SK-N-MC (cell line): ENCODE measurements around the gene DPH5.

Experiments used
- DNase-seq: peaks from one replicate; pipeline ENCODE4 v3.0.0-alpha.2; 2011; ENCODE audit warnings: low read depth, low spot score
- H3K27ac ChIP-seq: fragments of 200-600 bp; sonication (generic); 2 replicates; pipeline ENCODE4 v1.5.1; 2016; ENCODE audit warnings: mixed run types
- H3K36me3 ChIP-seq: fragments of 200-600 bp; sonication (generic); 2 replicates; pipeline ENCODE4 v1.6.1; 2017; ENCODE audit warnings: antibody characterized with exemption, low read length, mixed read lengths; ENCODE audit not compliant: insufficient read depth
- H3K4me3 ChIP-seq: fragments of 200-600 bp; sonication (generic); 2 replicates; pipeline ENCODE4 v1.5.1; 2016
- H3K9ac ChIP-seq: fragments of 200-600 bp; sonication (generic); 2 replicates; pipeline ENCODE4 v1.8.0; 2017; ENCODE audit warnings: mixed run types, mixed read lengths; ENCODE audit not compliant: insufficient read length
- H3K9me3 ChIP-seq: fragments of 200-600 bp; sonication (generic); 2 replicates; pipeline ENCODE4 v1.6.1; 2017; ENCODE audit warnings: low read depth, mild to moderate bottlenecking, antibody characterized with exemption, low read length, moderate library complexity, mixed read lengths
- EZH2 ChIP-seq: fragments of 200-600 bp; sonication (generic); IDR thresholded peaks from one replicate; pipeline ENCODE4 v1.6.1; 2017; ENCODE audit warnings: antibody characterized with exemption
- FOXP2 ChIP-seq: optimal IDR thresholded peaks from 2 replicates; pipeline ENCODE3; 2011; ENCODE audit warnings: mild to moderate bottlenecking, moderate library complexity; ENCODE audit not compliant: insufficient read depth; ENCODE audit errors: extremely low read length, control extremely low read depth
- POLR2AphosphoS5 ChIP-seq: IDR thresholded peaks from 2 replicates; pipeline ENCODE4 v1.6.1; 2012; ENCODE audit warnings: mild to moderate bottlenecking, low read depth, low read length, borderline replicate concordance

The DPH5 gene

GRCh38 chr1:101060992-101061391 is 35.4 kb upstream of the DPH5 start:
- DNase-seq = no peak
- H3K9ac ChIP-seq = no peak overlapping the region
- no peak overlapping the region for H3K4me3 ChIP-seq
- H3K36me3 ChIP-seq = peaks cover 6% of the 10 kb centered on the region; the same call in 1 of the 2 replicates
- TF ChIP-seq FOXP2 (no peak), EZH2 (no peak), POLR2AphosphoS5 (no peak)
- no peaks in the 10 kb centered on the region for H3K9me3 ChIP-seq
- H3K27ac ChIP-seq = no peak overlapping the region

DNA sequence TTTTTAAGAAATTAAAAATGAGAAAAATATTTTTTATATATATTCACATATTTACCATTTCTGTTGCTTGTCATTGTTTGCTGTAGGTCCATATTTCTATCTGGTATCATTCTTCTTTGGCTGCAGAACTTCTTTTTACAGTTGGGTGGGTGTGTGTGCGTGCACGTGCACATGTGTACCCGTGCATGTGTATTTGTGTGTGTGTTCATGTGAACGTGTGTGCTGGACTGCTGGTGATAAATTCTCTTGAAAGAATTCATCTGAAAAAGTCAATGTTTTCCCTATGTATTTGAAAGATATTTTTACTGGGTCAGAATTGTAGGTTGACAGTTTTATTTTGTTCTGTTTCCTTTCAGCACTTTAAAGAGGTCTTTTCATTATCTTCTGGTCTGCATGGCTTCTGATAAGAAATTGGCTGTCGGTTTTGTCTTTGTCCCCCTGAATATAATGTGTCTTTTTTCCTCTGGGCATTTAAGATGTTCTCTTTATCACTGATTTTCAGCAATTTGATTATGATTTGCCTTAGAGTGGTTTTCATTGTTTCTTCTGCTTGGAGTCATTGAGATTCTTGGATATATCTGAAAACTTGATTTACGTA is 34.5 kb upstream of the DPH5 start:
- H3K9ac ChIP-seq = no peak overlapping the region
- no peak overlapping the region for H3K27ac ChIP-seq
- DNase-seq = no peak
- TF ChIP-seq FOXP2 (no peak), EZH2 (no peak), POLR2AphosphoS5 (no peak)
- peaks cover 6% of the 10 kb centered on the region; the same call in 1 of the 2 replicates for H3K36me3 ChIP-seq
- H3K4me3 ChIP-seq = no peak overlapping the region
- H3K9me3 ChIP-seq = no peaks in the 10 kb centered on the region

GRCh38 chr1:101055623-101056022 is 30.0 kb upstream of the DPH5 start:
- Histone ChIP-seq H3K4me3 (no peak overlapping the region), H3K36me3 (peaks cover 6% of the 10 kb centered on the region; the same call in 1 of the 2 replicates), H3K27ac (no peak overlapping the region), H3K9me3 (no peaks in the 10 kb centered on the region), H3K9ac (no peak overlapping the region)
- TF ChIP-seq POLR2AphosphoS5 (no peak), EZH2 (no peak), FOXP2 (no peak)
- DNase-seq = no peak

- Histone ChIP-seq H3K4me3 (no peak overlapping the region), H3K9ac (no peak overlapping the region), H3K36me3 (no peaks in the 10 kb centered on the region), H3K27ac (no peak overlapping the region), H3K9me3 (no peaks in the 10 kb centered on the region)
- TF ChIP-seq POLR2AphosphoS5 (no peak), FOXP2 (no peak)
- DNase-seq = no peak
Measured at GRCh38 chr1:101051688-101052638, 26.4 kb upstream of the DPH5 start.

DNA sequence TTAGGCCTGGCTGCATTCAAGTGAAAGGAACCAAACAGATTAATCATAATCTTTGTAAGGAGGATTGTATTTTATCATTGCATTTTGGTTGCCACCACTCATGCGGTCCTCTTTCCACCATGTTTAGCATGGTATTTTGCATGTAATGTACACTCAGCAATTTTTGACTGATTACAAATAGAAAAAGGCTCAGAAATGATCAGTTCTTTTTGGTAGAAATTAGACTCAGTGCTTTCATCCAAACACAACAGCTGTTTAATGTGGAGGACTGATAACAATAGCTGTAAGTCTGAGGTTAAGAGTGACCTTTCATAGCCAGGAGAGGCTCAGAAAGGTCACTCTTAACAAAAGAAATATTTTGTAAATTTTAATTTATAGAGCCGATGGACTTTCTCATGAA is 25.3 kb upstream of the DPH5 start:
- Histone ChIP-seq H3K9ac (no peak overlapping the region), H3K4me3 (no peak overlapping the region), H3K9me3 (no peaks in the 10 kb centered on the region), H3K27ac (no peak overlapping the region), H3K36me3 (0 out of 2 replicates have a peak, but pooled peaks cover 5% of the 10 kb centered on the region)
- TF ChIP-seq EZH2 (no peak), POLR2AphosphoS5 (no peak), FOXP2 (no peak)
- no peak for DNase-seq

DNA sequence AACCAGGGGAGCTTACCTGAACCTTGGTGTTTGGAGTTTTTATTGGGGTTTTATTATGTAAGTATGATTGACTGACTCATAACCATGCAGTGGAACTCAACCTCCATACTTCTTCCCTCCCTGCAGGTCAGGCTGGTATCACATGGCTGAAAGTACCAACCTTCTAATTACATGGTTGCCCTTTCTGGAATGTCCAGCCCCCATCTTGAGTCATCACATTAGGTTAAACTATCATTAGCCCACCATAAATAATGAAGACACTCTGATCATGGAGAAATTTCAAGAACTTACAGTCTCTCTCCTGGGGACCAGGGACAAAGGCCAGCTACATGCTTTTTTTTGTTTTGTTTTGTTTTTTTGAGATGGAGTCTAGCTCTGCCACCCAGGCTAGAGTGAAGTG is 19.2 kb upstream of the DPH5 start:
- no peak overlapping the region for H3K27ac ChIP-seq
- no peak overlapping the region for H3K9ac ChIP-seq
- H3K9me3 ChIP-seq = peaks cover 10% of the 10 kb centered on the region; the same call in 1 of the 2 replicates
- TF ChIP-seq FOXP2 = no peak
- TF ChIP-seq EZH2 = no peak
- no peak for TF ChIP-seq POLR2AphosphoS5
- no peak overlapping the region for H3K4me3 ChIP-seq
- H3K36me3 ChIP-seq = peaks cover 28% of the 10 kb centered on the region
- DNase-seq = no peak

DNA sequence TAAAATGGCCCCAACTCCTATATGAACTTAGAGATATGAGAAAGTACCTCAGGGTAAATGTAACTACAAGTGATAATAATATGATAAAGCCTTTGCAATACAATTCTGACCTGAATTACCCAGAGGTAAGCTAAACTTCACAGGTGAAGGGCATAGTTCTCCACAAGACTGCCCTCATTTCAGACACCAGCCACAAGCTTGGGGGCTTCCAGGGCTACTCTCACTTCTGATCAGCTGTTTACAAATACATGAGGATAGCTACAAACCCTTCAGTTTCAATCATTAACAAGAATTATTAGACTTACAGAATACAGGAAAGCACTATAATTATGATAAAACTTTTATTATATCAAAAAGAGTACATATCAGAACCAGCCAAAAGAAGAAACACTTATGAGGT is 18.7 kb upstream of the DPH5 start:
- no peak for DNase-seq
- no peak overlapping the region for H3K27ac ChIP-seq
- H3K9me3 ChIP-seq = peaks cover 10% of the 10 kb centered on the region; the same call in 1 of the 2 replicates
- peaks cover 33% of the 10 kb centered on the region for H3K36me3 ChIP-seq
- H3K4me3 ChIP-seq = no peak overlapping the region
- TF ChIP-seq FOXP2 (no peak), EZH2 (no peak), POLR2AphosphoS5 (no peak)
- no peak overlapping the region for H3K9ac ChIP-seq

- Histone ChIP-seq H3K9ac (no peak overlapping the region), H3K4me3 (no peak overlapping the region), H3K9me3 (peaks cover 10% of the 10 kb centered on the region; the same call in 1 of the 2 replicates), H3K36me3 (peaks cover 38% of the 10 kb centered on the region), H3K27ac (no peak overlapping the region)
- no peak for TF ChIP-seq EZH2
- no peak for TF ChIP-seq POLR2AphosphoS5
- no peak for TF ChIP-seq FOXP2
- DNase-seq = no peak
Measured at GRCh38 chr1:101043776-101044175, 18.2 kb upstream of the DPH5 start.

DNA sequence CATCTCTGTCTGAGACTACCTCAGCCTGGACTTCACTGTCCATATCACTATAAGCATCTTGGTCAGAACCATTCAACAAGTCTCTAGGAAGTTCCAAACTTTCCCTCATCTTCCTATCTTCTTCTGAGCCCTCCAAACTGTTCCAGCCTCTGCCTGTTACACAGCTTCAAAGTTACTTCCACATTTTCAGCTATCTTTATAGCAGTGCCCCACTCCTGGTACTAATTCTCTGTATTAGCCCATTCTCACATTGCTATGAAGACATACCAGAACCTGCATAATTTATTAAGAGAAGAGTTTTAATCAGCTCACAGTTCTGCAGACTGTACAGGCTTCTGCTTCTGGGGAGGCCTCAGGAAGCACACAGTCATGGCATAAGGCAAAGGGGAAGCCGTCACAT is 15.7 kb upstream of the DPH5 start:
- no peak overlapping the region for H3K27ac ChIP-seq
- H3K9me3 ChIP-seq = peaks cover 10% of the 10 kb centered on the region; the same call in 1 of the 2 replicates
- H3K9ac ChIP-seq = no peak overlapping the region
- no peak for DNase-seq
- no peak overlapping the region for H3K4me3 ChIP-seq
- no peak for TF ChIP-seq FOXP2
- no peak for TF ChIP-seq POLR2AphosphoS5
- TF ChIP-seq EZH2 = no peak
- H3K36me3 ChIP-seq = peaks cover 59% of the 10 kb centered on the region
